Measurements from ENCODE around the gene DPP4. TPM values are rescaled to one million over a fixed set of nuclear protein-coding genes. Genes with fewer than 3 reads are reported as not detected.

The DPP4 gene
- total RNA-seq, 4 donors from 2014 or later: 1.6 to 5.3 (median 3.8) TPM

DNA sequence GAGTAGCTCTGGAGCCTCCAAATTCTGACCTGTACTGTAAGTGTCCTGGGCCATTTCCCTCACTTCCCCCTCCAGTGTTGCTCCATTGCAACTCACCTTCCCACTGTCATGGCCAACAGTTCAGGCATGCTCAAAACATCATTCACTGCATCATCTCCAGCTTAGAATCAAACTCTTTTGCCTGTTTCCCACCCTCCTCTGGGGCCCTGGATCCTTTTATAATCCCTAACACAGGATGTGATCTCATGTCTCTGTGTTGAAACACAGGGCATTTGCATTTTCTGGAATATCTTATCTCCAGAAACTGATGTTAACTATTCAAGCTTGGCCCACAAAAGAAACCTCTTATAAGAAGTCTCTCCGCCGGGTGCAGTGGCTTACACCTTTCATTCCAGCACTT lies 3.0 kb downstream of the DPP4 start:
- WGBS: 92% methylated on average over 2 of the region's 2 CpGs
- no peaks in the 10 kb centered on the region for H3K36me3 ChIP-seq
- no peak overlapping the region for H3K4me3 ChIP-seq
- TF ChIP-seq POLR2AphosphoS5 (IDR thresholded peaks at IDR 0.05) (no peak), POLR2A (IDR thresholded peaks at IDR 0.05) (no peak), EP300 (IDR thresholded peaks at IDR 0.05) (no peak)
- TF ChIP-seq, protein P1, sequence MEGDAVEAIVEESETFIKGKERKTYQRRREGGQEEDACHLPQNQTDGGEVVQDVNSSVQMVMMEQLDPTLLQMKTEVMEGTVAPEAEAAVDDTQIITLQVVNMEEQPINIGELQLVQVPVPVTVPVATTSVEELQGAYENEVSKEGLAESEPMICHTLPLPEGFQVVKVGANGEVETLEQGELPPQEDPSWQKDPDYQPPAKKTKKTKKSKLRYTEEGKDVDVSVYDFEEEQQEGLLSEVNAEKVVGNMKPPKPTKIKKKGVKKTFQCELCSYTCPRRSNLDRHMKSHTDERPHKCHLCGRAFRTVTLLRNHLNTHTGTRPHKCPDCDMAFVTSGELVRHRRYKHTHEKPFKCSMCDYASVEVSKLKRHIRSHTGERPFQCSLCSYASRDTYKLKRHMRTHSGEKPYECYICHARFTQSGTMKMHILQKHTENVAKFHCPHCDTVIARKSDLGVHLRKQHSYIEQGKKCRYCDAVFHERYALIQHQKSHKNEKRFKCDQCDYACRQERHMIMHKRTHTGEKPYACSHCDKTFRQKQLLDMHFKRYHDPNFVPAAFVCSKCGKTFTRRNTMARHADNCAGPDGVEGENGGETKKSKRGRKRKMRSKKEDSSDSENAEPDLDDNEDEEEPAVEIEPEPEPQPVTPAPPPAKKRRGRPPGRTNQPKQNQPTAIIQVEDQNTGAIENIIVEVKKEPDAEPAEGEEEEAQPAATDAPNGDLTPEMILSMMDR (IDR thresholded peaks at IDR 0.05): no peak
- DNase-seq (ENCODE audit: low spot score in 2 of 2): no peak
- no peaks in the 10 kb centered on the region for H3K9me3 ChIP-seq
- peaks cover 22% of the 10 kb centered on the region for H3K4me1 ChIP-seq
- peaks cover 10% of the 10 kb centered on the region for H3K27me3 ChIP-seq
- no peak overlapping the region for H3K27ac ChIP-seq

DNA sequence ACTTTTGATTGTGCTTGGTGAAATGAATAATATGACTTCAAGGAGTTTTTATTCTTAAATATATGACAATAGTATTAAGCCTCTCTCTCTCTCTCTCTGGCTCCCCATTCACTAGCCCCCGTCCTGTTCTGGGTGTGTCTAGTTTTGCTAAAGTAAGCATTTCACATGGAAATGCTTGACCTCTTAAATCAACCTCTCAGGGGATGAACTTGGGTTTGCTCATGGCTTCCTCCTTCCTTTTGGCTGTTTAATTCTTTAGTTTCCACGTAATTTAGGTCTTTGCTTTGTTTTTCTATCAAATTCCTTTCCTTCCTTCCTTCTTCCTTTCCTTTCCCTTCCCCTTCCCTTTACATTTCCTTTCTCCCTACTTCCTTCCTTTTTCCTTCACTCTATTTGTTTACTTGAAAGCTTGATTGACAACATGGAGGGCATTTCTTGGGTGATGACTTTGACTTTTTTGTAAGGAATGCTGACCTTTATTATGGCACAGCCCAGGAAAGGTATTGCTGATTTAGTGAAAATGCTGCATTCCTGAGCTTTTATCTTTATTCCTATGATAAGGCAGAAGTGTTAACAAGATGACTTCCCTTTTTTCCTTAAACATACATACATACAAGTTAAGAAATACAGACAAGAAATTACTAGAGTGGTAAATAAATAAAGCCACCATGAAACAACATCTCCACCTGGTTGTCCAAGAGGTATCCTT lies 3.6 kb downstream of the DPP4 start:
- Histone ChIP-seq H3K4me1 (peaks cover 22% of the 10 kb centered on the region), H3K4me3 (no peak overlapping the region), H3K27me3 (peaks cover 8% of the 10 kb centered on the region), H3K27ac (no peak overlapping the region), H3K9me3 (no peaks in the 10 kb centered on the region), H3K36me3 (no peaks in the 10 kb centered on the region)
- TF ChIP-seq, protein P1 (IDR thresholded peaks at IDR 0.05): no peak
- TF ChIP-seq POLR2A (IDR thresholded peaks at IDR 0.05) (no peak), EP300 (IDR thresholded peaks at IDR 0.05) (no peak), POLR2AphosphoS5 (IDR thresholded peaks at IDR 0.05) (no peak)
- DNase-seq (ENCODE audit: low spot score in 2 of 2): no peak
- WGBS: 47% methylated on average over 2 of the region's 2 CpGs

DNA sequence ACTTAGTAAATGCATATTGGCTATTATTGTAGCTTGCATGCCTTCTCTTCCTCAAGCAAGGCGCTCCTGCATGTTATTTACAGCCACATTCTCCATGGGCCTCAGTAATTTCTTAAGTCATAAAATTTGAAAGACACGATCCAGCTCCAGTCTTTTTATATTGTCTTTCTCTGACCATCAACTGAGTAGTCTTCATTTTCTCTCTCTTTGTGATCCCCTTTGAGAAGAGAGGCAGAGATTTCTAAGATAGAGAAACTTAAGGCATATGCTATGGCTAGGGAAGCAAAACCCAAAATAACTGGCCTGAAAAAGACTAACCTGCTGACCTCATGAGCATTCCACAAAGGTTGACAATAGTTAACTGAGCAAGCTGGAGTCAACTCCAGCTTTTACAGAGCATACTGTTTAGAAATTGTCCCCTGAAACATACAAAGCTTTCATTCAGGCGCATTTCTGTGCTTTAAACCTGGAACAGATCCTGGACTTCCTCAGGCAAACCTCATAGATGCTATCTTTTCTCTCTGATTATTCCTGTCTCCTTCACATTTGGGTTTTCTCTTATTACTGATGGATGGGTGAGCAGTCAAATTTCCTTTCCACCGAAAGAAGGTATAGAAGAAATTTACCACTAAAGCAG lies 4.6 kb downstream of the DPP4 start:
- peaks cover 6% of the 10 kb centered on the region for H3K27me3 ChIP-seq
- no peak for DNase-seq (ENCODE audit: low spot score in 2 of 2)
- H3K4me3 ChIP-seq: no peak overlapping the region
- H3K9me3 ChIP-seq: no peaks in the 10 kb centered on the region
- H3K27ac ChIP-seq: no peak overlapping the region
- H3K36me3 ChIP-seq: no peaks in the 10 kb centered on the region
- WGBS: 73% methylated on average over 4 of the region's 4 CpGs
- TF ChIP-seq, protein P1 (IDR thresholded peaks at IDR 0.05): no peak
- no peak for TF ChIP-seq EP300 (IDR thresholded peaks at IDR 0.05)
- TF ChIP-seq POLR2AphosphoS5 (IDR thresholded peaks at IDR 0.05): no peak
- no peak for TF ChIP-seq POLR2A (IDR thresholded peaks at IDR 0.05)
- H3K4me1 ChIP-seq: peaks cover 20% of the 10 kb centered on the region

DNA sequence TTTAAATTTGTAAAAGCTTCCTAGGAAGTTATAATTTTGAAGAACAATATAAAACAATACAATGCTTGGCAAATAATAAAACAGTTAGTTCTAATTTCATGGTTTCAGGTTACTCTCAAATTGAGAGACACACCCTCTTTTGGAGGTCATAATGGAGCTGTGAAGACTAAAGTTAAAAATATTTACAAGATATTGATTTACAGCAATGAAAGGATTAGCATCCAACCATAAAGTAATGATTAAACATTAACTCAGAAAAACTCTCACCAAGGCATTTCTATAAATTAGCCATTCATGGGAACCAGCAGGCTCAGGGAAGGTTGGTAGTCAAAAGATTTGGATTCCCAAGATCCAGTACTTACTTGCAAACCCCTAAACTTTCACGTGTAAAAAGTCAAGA lies 6.4 kb downstream of the DPP4 start:
- no peak overlapping the region for H3K27ac ChIP-seq
- WGBS: 83% methylated on average over 1 of the region's 1 CpG
- no peaks in the 10 kb centered on the region for H3K36me3 ChIP-seq
- TF ChIP-seq POLR2AphosphoS5 (IDR thresholded peaks at IDR 0.05): no peak
- no peak for TF ChIP-seq EP300 (IDR thresholded peaks at IDR 0.05)
- no peak for TF ChIP-seq POLR2A (IDR thresholded peaks at IDR 0.05)
- TF ChIP-seq, protein P1 (IDR thresholded peaks at IDR 0.05): no peak
- no peak overlapping the region for H3K4me3 ChIP-seq
- H3K27me3 ChIP-seq: no peaks in the 10 kb centered on the region
- peaks cover 2% of the 10 kb centered on the region for H3K4me1 ChIP-seq
- no peaks in the 10 kb centered on the region for H3K9me3 ChIP-seq
- DNase-seq (ENCODE audit: low spot score in 2 of 2): no peak

DNA sequence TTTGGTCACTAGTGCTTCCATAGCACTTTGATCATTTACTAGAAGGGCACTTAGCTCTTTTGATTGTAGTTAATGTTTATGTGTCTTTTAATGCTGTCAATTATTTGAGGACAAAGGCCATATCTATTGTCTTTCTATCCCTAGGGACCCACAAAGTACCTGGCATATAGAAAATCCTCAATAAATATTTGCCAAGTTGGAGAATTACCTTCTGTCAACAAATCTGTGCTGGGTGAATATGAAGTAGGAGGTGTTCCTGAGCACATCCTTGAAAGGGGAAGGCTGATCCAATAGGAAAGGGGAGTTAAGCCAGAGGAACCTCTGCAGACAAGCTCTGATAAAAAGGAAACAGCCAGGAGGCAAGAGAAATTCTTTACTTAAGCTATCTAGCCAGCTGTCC lies 8.2 kb downstream of the DPP4 start:
- H3K9me3 ChIP-seq: no peaks in the 10 kb centered on the region
- TF ChIP-seq POLR2A (IDR thresholded peaks at IDR 0.05): no peak
- no peak for TF ChIP-seq POLR2AphosphoS5 (IDR thresholded peaks at IDR 0.05)
- no peak for TF ChIP-seq EP300 (IDR thresholded peaks at IDR 0.05)
- TF ChIP-seq, protein P1 (IDR thresholded peaks at IDR 0.05): no peak
- H3K27ac ChIP-seq: no peak overlapping the region
- H3K4me3 ChIP-seq: no peak overlapping the region
- no peaks in the 10 kb centered on the region for H3K4me1 ChIP-seq
- H3K36me3 ChIP-seq: no peaks in the 10 kb centered on the region
- H3K27me3 ChIP-seq: no peaks in the 10 kb centered on the region
- DNase-seq (ENCODE audit: low spot score in 2 of 2): no peak
